MV-4-11 (cell line): ENCODE measurements around the gene MTHFD2.
"Not testable (repeated sequence)": the region's sequence is repeated elsewhere in the genome, so short reads cannot be mapped to it uniquely, and the experiment has no call there.

Experiments used
- DNase-seq: peaks from one replicate; lab custom pipeline; 2025; lab: John Stamatoyannopoulos, UW

The MTHFD2 gene

DNA sequence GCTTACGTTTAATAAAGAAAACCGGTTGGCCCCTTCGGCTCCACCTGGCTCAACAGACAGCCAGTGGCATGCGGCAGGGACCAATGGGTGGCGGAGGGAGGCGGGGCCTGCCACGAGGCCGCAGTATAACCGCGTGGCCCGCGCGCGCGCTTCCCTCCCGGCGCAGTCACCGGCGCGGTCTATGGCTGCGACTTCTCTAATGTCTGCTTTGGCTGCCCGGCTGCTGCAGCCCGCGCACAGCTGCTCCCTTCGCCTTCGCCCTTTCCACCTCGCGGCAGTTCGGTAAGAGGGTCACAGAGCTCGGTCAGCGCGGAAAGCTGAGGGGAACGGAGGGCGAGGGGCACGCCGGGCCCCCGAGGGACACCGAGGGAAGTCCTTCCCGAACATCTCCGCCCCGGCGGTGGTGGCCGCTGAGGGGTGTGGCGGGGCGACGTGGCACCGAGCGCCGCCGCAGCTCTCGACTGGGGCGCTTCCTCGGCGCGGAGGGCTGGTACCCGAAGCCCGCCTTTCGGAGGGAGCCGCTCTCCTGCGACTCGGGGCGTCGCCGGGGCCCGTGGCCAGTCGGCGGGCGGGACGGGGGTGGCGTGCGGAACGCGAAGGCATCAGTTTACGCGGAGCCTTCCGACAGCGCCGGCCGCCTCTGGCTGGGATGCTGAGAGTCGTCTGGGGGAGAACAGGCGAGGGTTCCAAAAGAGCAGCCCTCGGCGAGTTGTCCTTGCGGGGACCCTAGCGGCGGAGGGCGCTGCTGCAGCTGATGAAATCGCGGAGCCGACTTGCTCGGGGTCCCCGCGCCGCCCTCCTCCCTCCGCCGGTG lies at the start of gene MTHFD2:
Gene MTHFD2 (plus strand): TSS at position 155 of the 814 bp plus-strand sequence. CDS start 27 bp downstream, at position 182.
- DNase-seq: peak; percentile 97

DNA sequence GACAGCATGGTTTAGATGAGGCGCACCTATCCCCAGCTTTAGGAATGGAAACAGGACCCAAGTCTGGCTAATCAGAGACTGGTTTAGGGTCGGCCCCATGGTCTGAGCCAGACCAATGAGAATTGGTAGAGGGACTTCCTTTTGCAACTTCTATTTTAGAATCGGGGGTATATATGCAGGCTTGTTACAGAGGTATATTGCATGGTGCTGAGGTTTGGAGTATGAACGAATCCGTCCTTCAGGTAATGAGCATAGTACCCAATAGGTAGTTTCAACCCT lies 49.2 kb upstream of the MTHFD2 start:
- DNase-seq: no peak

DNA sequence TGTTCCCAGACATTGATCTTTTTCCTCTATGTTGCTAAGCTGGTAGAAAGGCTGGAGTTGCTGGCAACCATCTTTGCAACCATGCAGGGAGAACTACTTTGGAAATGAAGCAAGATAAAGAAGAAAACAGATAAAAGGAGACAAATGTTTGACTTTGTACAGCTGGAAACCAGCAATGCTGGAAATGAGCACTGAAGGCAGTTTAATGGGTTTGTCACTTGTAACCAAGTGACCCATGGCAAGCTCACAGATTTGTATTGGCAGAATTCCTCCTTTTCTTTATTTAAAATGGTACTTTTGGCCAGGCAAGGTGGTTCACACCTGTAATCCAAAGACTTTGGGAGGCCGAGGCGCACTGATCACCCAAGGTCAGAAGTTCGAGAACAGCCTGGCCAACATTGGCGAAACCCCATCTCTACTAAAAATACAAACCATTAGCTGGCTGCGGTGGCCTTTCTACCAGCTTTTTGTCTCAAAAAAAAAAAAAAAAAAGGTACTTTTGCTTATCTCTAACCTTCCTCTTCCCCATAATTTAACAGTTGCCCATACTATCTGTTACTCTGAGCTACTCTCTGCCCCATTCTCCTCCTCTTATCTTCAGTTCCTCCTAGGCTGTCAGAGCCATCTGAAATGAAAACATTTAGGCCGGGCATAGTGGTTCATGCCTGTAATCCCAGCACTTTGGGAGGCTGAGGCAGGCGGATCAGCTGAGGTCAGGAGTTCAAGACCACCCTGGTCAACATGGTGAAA lies 48.7 kb upstream of the MTHFD2 start:
- DNase-seq: peak; percentile 53

DNA sequence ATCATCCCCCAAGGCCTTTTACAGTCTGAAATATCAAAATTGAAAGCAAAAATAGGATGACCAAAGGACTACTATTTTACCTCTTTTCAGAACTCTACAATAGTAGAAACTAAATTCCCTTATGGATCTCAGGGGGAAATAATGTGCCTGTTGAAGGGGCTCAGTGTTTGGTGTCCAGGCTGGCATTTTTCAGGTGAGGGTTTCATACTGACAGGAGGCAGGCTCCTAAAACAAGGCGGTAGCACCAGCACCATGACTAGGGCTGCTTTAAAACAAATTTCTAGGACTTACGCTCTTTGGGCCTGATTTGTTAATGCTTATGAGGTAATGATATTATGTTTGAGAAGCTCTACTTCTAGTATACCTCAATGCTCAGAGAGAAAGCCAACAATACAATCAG lies 45.5 kb upstream of the MTHFD2 start:
- no peak for DNase-seq

DNA sequence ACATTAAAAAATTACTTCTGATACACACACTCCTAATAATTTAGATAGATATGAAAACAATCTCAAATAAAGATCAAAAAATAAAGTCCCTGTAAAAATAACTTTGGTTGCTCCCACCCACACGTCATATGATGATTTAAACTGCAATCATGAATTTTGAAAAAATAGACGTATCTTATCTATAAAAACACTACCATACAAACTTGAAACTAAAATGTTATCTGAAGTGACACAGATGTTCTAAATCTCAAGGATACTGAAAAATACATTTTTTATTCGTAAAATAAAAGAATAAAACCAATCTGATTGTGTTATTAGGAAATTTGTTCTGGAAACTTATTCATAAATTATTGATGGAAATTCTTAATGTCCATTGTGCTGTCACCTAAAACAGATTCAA lies 42.6 kb upstream of the MTHFD2 start:
- no peak for DNase-seq

DNA sequence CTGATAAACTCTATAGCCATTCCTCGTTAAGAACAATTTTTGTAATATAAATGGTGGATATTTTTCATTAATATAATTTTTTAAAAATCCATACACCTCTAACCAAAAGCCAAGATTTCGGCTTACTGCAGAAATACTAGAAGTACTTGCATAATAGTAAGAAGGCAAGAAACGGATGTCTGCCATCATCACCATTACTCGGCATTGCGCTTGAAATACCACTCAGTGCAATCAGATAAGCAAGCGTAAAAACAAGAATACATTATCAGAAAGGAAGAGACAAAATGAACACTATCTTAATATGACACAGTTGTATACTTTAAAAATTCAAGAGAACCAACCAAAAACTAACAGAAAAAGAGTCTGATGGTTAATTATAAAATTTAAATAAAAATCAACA lies 35.5 kb upstream of the MTHFD2 start:
- no peak for DNase-seq

DNA sequence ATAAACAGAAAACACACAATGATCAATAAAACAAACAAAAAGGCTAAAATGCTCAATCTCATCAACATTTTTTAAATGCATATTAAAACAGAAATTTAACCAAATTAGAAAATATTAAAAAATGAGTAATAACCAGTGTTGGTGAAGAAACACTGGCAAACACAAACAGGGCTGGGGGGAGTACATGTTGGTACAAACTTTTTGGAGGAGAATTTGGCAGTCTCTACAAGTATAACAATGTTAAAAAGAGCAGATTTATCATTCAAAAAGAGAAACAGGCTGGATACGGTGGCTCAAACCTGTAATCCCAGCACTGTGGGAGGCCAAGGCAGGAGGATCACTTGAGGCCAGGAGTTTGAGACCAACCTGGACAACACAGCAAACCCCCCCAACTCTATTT lies 33.7 kb upstream of the MTHFD2 start:
- DNase-seq: no peak

DNA sequence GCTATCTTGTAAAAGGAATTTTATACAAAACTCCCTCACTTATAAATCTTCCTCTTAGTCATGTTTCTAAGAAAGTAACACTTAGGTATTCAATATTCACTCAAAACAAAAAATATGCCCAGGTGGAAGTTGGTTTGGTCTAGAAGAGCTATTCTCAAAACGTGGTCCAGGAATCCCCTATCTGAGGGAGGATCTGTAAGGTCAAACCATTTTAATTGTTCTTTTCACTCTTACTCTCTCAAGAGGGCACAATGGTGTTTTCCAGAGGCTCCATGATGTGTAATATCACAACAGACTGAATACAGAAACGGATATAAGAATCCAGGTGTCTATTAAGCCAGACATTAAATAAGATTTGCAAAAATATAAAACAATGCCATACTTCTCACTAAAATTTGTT lies 29.7 kb upstream of the MTHFD2 start:
- DNase-seq: no peak

DNA sequence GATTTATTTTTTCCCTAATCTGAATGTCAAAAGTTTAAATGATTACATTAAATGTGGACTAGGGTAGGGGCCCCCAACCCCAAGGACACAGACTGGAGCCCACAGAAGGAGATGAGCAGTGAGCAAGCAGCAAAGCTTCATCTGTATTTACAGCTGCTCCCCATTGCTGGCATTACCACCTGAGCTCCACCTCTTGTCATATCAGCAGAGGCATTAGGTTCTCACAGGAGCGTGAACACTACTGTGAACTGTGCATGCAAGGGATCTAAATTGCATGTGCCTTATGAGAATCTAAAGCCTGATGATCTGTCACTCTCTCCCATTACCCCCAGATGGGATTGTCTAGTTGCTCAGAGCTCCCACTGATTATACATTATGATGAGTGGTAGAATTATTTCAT lies 23.5 kb upstream of the MTHFD2 start:
- no peak for DNase-seq

DNA sequence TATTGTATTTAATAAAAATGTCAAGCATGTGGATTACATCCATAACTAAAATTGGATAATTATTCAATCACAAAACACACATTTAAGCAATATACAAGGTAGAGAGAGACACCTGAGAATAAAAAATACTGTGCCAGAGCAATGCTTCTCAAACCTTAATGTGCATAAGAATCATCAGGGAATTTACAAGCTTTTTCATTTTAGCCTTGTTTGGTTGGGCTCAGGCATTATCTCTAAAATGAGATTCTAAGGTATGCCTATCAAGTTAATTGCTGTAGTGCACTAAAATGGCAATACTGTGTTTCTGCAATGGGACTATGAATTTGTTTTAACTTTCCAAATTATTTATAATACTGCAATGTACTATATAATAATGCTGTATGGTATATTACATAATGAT lies 20.7 kb upstream of the MTHFD2 start:
- no peak for DNase-seq

DNA sequence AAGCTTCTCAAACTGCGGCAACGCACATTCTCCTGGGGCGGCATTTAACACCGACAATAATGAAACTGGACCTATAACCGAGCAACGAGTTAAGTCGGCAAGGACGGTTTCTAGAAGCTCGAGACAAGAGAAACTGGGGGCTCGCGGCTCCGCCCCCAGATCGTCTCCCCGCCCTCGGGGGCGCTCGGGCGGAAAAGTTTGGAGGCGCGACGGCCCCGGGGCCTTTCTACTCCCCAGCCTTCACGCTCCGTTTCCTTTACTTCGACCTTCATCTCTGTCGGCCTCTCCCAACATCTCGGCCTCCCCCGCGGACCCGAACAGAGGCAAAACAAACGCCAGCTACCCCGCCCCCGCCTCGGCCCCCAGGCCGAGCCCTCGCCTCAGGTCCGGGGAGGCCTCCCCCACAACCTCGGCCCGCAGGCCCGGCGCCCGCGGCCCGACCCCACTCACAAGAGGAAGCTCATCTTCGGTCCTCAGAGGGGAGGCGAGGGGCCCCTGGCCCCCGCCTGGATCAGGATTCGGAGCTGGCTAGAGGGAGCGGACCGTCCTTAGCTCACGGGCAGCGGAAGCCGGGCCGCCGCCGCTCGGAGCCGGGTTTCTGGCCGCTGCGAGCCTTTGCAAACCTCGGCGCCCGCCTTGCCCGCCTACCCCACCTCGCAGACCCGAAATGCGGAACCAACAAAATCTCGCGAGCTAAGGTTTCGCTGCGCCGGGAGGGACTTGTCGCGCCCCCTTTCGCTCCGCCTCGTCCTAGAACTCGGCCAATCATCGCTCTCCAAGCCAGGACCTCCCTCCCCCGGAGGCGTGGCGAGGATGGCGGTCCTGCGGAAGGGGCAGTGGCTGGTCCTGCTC lies 20.0 kb upstream of the MTHFD2 start, which contains the start of gene MOB1A:
Gene MOB1A (minus strand): TSS at position 669 of the 852 bp plus-strand sequence. CDS start 205 bp downstream, at position 464.
- peak; percentile 98 for DNase-seq

DNA sequence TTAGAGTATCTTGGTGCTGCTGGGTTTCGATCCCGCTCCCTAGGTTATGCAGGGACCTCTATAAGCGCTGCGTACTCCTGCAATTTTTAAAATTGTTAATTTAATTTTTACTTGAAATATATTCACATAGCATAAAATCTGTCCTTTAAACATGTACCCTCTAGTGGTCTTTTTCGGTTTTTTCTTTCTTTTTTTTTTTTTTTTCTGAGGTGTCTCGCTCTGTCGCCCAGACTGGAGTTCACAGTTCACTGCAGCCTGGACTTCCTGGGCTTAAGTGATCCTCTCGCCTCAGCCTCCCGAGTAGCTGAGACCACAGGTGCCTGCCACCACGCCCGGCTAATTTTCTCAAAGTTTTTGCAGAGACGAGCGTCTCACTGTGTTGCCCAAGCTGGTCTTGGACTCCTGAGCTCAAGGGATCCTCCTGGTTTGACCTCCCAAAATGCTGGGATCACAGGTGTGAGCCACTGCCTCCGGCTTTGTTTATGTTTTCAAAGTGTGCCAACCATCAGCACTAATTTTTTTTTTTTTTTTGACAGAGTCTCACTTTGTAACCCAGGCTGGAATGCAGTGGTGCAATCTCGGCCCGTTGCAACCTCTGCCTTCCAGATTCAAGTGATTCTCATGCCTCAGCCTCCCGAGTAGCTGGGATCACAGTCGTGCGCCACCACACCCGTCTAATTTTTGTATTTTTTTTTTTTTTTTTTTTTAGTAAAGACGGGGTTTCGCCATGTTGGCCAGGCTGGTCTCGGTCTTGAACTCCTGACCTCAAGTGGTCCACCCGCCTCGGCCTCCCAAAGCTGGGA lies 19.2 kb upstream of the MTHFD2 start:
- no peak for DNase-seq

DNA sequence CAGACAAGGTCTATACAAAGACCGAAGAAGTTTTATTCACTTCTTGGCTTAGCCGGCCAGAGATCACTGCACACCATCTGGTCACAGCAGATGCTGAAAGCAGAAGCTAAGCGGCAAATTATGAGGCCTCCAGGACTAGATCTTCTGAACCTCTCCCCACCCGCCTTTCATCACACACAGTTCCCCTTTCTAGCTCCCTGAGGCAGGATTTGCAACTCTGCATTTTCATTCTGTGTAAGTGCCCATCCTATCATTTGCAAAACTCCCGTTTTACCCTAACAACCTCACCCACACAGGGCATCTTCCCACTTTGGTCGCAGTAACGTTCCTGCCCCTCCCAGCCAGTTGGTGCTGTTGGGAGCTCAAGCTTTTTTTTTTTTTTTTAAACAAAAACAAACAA lies 16.7 kb upstream of the MTHFD2 start:
- peak; percentile 98 for DNase-seq

DNA sequence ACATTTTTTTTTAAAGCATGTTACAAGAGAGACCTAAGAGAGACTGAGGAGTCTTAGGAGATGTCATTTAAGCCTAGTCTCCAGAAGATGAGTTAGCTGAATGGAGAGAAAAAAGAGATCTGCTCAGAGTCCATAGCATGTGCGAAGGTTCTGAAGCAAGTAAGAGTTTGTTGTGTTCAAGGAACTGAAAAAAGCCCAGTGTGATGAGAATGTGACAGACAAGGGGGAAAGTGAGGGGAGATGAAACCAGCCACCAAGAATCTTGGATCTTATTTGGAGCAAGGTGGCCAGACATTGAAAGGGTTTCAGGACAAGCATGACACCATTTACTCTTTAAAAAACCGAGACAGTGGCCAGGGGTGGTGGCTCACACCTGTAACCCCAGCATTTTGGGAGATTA lies 14.5 kb upstream of the MTHFD2 start:
- DNase-seq: no peak

DNA sequence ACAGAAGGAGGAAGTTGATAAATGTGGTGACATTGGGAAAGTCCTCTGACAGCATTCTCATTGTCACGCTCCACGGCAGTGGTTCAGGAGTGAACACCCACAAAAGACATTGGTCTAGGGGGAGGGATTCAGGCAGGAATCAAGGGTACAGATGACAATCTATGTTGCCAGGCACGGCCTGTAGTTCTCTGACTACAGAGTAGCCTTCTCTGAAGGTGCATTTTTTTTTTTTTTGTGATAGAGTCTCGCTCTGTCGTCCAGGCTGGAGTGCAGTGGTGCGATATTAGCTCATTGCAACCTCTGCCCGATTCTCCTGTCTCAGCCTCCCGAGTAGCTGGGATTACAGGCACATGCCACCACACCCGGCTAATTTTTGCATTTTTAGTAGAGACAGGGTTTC lies 12.4 kb upstream of the MTHFD2 start:
- peak; percentile 98 for DNase-seq

DNA sequence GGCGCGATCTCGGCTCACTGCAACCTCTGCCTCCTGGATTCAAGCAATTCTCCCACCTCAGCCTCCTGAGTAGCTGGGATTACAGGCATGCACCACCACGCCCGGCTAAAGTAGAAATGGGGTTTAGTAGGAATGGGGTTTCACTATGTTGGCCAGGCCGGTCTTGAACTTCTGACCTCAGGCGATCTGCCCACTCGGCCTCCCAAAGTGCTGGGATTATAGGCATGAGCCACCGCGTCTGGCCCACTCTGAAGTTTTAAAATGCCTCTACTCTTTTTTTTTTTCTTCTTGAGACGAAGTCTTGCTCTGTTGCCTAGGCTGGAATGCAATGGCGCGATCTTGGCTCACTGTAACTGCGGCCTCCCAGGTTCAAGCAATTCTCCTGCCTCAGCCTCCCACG lies 11.7 kb upstream of the MTHFD2 start:
- not testable (repeated sequence) for DNase-seq

DNA sequence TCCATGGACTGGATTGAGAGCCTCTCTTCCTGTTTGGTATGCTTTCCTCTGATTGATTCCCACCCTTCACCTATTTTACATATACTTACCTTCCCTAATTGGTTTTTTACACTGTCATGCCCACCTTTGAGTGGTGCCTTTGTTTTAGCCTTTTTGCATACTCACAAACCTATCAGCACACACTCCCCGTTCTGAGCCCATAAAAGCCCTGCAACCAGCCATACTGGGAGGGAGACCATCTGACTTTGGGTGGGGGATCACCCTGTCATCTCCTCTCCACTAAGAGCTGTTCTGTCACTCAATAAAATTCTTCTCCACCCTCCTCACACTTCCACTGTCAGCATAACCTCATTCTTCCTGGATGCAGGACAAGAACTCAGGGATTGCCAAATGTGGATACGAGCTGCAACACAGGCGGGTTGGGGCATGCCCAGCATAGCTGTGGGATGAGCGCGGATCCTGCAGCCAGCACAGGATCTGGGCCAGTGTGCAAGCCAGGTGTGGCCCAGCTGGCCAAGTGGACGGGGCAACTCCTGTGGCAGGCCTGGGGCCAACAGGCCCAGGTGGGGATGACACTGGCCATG lies 10.3 kb upstream of the MTHFD2 start:
- no peak for DNase-seq

DNA sequence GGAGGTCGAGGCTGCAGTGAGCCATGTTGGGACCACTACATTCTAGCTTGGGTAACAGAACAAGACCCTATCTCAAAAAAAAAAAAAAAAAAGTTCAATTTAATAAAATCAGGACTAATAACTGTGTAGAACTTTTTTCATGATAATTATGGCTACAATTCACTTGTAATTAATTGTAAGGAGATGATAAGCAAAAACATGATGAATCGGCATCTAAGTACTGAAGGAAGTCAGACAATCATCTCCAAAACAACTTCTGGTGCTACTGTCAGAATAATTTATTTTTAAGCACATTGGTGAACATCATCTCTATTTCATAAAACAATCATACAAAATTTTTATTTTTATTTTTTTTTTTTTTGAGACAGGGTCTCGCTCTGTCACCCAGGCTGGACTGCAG lies 9.7 kb upstream of the MTHFD2 start:
- DNase-seq: no peak

DNA sequence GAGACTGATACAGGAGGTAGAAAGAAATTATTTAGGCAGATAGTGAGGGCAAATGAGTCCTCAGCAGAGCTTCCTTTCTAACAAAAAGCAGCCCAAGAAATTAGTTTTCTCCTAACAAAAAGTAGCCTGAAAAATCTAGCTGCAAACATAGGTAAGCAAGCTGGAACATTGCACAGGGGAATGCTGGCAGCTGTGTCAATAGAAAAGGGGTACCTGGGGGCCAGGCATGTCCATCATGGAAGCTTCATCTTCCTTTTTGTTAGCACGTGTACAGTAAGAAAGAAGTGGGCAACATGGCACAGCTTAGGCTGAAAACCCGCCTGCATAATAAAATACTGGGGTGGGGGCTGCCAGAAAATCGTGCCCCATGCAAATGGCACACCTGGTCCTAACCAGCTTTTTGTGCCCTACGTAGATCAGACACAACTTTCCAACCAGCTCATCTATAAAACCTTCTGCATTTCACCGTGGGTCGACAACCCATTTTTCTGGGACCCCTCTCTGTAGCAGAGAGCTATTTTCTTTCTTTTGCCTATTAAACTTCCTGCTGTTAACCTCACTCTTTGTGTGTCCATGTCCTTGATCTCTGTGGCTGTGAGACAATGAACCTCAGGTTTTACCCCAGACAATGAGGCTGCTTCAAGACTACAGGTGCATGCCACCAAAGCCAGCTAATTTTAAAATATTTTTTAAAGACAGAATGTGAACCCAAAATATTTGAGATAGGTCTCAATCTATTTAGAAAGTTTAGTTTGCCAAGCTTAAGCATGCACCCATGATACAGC lies 6.6 kb upstream of the MTHFD2 start:
- no peak for DNase-seq

DNA sequence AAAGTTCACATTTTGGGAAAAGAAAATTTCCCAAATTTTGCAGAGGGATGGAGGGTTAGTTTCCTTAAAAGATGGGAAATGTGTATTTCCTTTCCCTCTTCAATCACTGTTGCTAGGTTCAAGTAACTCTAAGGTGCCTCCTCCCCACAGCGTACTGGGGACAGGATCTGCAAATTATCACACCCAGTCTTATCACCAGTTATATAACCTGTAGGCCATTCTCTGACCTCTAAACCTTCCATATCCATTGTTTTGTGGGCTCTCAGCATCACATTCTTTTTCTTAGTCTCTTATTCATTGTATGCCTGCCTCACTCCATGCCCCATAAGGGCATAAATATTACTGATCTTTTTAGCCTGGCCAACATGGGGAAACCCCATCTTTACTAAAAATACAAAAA lies 3.6 kb upstream of the MTHFD2 start:
- DNase-seq: no peak

DNA sequence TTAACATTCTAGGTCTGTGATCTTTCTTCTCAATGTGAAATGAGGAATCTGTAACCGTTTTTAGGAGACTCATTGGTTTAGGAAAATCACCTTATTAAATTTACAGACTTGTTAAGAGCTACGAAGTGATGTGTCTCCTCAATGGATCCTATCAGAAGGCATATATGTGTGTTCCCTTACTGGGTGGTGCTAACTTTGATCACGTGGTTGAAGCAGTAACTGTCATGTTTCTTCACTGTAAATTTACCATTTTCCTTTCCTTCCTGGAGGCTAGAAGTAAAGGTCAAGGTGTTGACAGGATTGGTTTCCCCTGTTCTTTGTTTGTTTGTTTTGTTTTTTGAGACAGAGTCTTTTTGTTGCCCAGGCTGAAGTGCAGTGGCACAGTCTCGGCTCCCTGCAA lies 1.4 kb upstream of the MTHFD2 start:
- DNase-seq: no peak
